GM12801 (cell line): ENCODE results near the gene TRAF7.

Source experiments
- CTCF ChIP-seq: IDR thresholded peaks from one replicate; pipeline ENCODE4 v1.5.1; 2011; ENCODE audit warnings: control low read depth; ENCODE audit not compliant: insufficient read length; ENCODE audit errors: extremely low read depth

TRAF7 gene

GRCh38 chr16:2183671-2184070 is 28.1 kb downstream of the TRAF7 start:
- no peak for TF ChIP-seq CTCF

- no peak for TF ChIP-seq CTCF
Measured at GRCh38 chr16:2184346-2184745, 28.8 kb downstream of the TRAF7 start.

GRCh38 chr16:2184962-2185361 is 29.4 kb downstream of the TRAF7 start:
- TF ChIP-seq CTCF, result no peak

GRCh38 chr16:2186064-2186463 is 30.5 kb downstream of the TRAF7 start:
- TF ChIP-seq CTCF, result no peak

GRCh38 chr16:2186505-2186904 is 30.9 kb downstream of the TRAF7 start:
- no peak for TF ChIP-seq CTCF

- TF ChIP-seq CTCF, result no peak
Measured at GRCh38 chr16:2187212-2187611, 31.6 kb downstream of the TRAF7 start.

- TF ChIP-seq CTCF, result no peak
Measured at GRCh38 chr16:2188395-2188794, 32.8 kb downstream of the TRAF7 start.
